Endothelial cell of umbilical vein (primary cell): ENCODE results near the gene GSE1. TPM values are rescaled to one million over a fixed set of nuclear protein-coding genes. Genes with fewer than 3 reads are reported as not detected.

Source experiments
- BruUV-seq: library from RNA; stranded (reverse); fragments of 400-500 nt; replicated peaks from 2 replicates; lab custom pipeline; 2021; lab: Mats Ljungman, UMichigan
- CTCF ChIA-PET: fragments of 300-600, 350-600 bp; sonication (Branson Sonifier 250); formaldehyde crosslinking; loops from one replicate; lab custom pipeline; 2021; ENCODE audit warnings: antibody characterized with exemption, inconsistent platforms; lab: Charles Lee
- POLR2A ChIA-PET: fragments of 300-600, 350-600 bp; sonication (Branson Sonifier 250); formaldehyde crosslinking; loops from one replicate; lab custom pipeline; 2021; ENCODE audit warnings: antibody characterized with exemption, inconsistent platforms; lab: Charles Lee
- DNase-seq: peaks from one replicate; pipeline ENCODE4 v3.0.0-alpha.2; 2011; ENCODE audit warnings: low read depth, low spot score
- FAIRE-seq: peaks from 2 replicates; lab custom pipeline; 2011; peaks lifted over from hg19 to GRCh38; lab: Jason Lieb, UNC
- H2AFZ ChIP-seq: 2 replicates; pipeline ENCODE4 v1.6.0; 2012; ENCODE audit warnings: low read depth, low read length, control low read depth, inconsistent platforms
- H3K27ac ChIP-seq: 2 replicates; pipeline ENCODE4 v1.5.1; 2011; ENCODE audit warnings: low read depth, mild to moderate bottlenecking, control low read depth, low read length, moderate library complexity; ENCODE audit not compliant: insufficient read depth
- H3K27me3 ChIP-seq, 2 experiments: 2 replicates each; pipeline versions ENCODE4 v1.6.0 to v1.6.1; 2011; ENCODE audit warnings: low read length in 2 of 2, mixed read lengths in 1 of 2; ENCODE audit not compliant: control insufficient read depth in 2 of 2, insufficient read depth in 2 of 2
- H3K36me3 ChIP-seq, 2 experiments: 2 replicates in 1 of 2; 3 replicates in 1 of 2; pipeline ENCODE4 v1.5.1; 2011; ENCODE audit warnings: low read length in 2 of 2, mild to moderate bottlenecking in 1 of 2, moderate library complexity in 1 of 2; ENCODE audit not compliant: control insufficient read depth in 2 of 2, insufficient read depth in 2 of 2; ENCODE audit errors: extremely low read depth in 1 of 2
- H3K4me1 ChIP-seq: 3 replicates; pipeline ENCODE4 v1.5.1; 2011; ENCODE audit warnings: mild to moderate bottlenecking, low read length; ENCODE audit not compliant: control insufficient read depth, insufficient read depth; ENCODE audit errors: extremely low read depth
- H3K4me2 ChIP-seq: 2 replicates; pipeline ENCODE4 v1.6.1; 2011; ENCODE audit warnings: low read length, control low read depth, mixed read lengths; ENCODE audit not compliant: insufficient read depth
- H3K4me3 ChIP-seq, 3 experiments: fragments of 200-600 bp in 1 of 3; sonication (generic), shearing (Covaris generic) in 1 of 3; replicated peaks in 1 of 3; 2 replicates each; pipeline ENCODE4 v1.5.1; 2011 to 2016; ENCODE audit warnings: control low read depth in 3 of 3, low read length in 3 of 3, mild to moderate bottlenecking in 2 of 3, inconsistent platforms in 1 of 3, low read depth in 1 of 3, moderate library complexity in 1 of 3; ENCODE audit not compliant: insufficient read depth in 1 of 3
- H3K79me2 ChIP-seq: 2 replicates; pipeline ENCODE4 v1.6.0; 2012; ENCODE audit warnings: low read length, inconsistent platforms; ENCODE audit not compliant: control insufficient read depth, insufficient read depth
- H3K9ac ChIP-seq: replicated peaks from 2 replicates; pipeline ENCODE3; 2011; ENCODE audit warnings: low read length, control low read depth; ENCODE audit not compliant: insufficient read depth; ENCODE audit errors: extremely low read depth
- H3K9me1 ChIP-seq: replicated peaks from 3 replicates; pipeline ENCODE4 v1.6.0; 2011; ENCODE audit warnings: mild to moderate bottlenecking, low read length; ENCODE audit not compliant: control insufficient read depth, insufficient read depth; ENCODE audit errors: extremely low read depth
- H3K9me3 ChIP-seq: replicated peaks from 2 replicates; pipeline ENCODE4 v1.5.1; 2012; ENCODE audit warnings: low read length, inconsistent platforms; ENCODE audit not compliant: control insufficient read depth, insufficient read depth
- H4K20me1 ChIP-seq: replicated peaks from 2 replicates; pipeline ENCODE3; 2011; ENCODE audit warnings: mild to moderate bottlenecking, low read length; ENCODE audit not compliant: control insufficient read depth, insufficient read depth; ENCODE audit errors: extremely low read depth
- EZH2 ChIP-seq: IDR thresholded peaks from 2 replicates; pipeline ENCODE4 v1.6.1; 2012; ENCODE audit warnings: borderline replicate concordance, low read depth, mild to moderate bottlenecking, moderate library complexity, low read length, inconsistent platforms; ENCODE audit not compliant: severe bottlenecking
- FOS ChIP-seq: IDR thresholded peaks from 2 replicates; pipeline ENCODE4 v1.6.1; 2011; ENCODE audit warnings: mild to moderate bottlenecking, low read length, moderate library complexity, borderline replicate concordance; ENCODE audit not compliant: insufficient read depth
- GATA2 ChIP-seq: IDR thresholded peaks from 2 replicates; pipeline ENCODE4 v1.7.0; 2011; ENCODE audit warnings: low read depth, mild to moderate bottlenecking, moderate library complexity, mixed read lengths, low read length; ENCODE audit not compliant: insufficient read length, insufficient read depth
- JUN ChIP-seq: IDR thresholded peaks from 2 replicates; pipeline ENCODE4 v1.6.1; 2011; ENCODE audit warnings: borderline replicate concordance, low read depth; ENCODE audit not compliant: insufficient read length, insufficient read depth
- MYC ChIP-seq: IDR thresholded peaks from one replicate; pipeline ENCODE4 v1.6.1; 2011; ENCODE audit warnings: mild to moderate bottlenecking, low read depth, low read length
- POLR2A ChIP-seq: IDR thresholded peaks from 2 replicates; pipeline ENCODE4 v1.6.1; 2012; ENCODE audit warnings: low read depth, mild to moderate bottlenecking, control low read depth, low read length
- POLR2AphosphoS5 ChIP-seq: IDR thresholded peaks from 2 replicates; pipeline ENCODE4 v1.6.1; 2012; ENCODE audit warnings: low read depth, mild to moderate bottlenecking, control low read depth, low read length, moderate library complexity; ENCODE audit not compliant: insufficient read depth
- dilution Hi-C: fragments of 300-500 bp; cut with MboI; formaldehyde crosslinking; loops from one replicate; pipeline ENCODE4 v1.15.0; 2019; ENCODE audit warnings: low sequenced_read_pairs; ENCODE audit not compliant: extremely low pct_ligation_motif_present
- intact Hi-C: fragments of 100-400 bp; cut with micrococcal nuclease; formaldehyde crosslinking; loops from one replicate; pipeline ENCODE4 v1.10.0; 2022
- polyA plus RNA-seq, 4 experiments: library from polyadenylated mRNA; depleted of rRNA in 3 of 4; stranded (reverse) in 3 of 4; unstranded in 1 of 4; fragments of >200 nt; gene quantifications; 2 replicates each; pipeline versions ENCODE4 v1.2.1 to v1.2.3, GENCODE V29; 2011 to 2012; ENCODE audit warnings: missing spikeins in 1 of 4
- total RNA-seq: library from RNA; stranded (reverse); gene quantifications from 2 replicates; pipeline ENCODE4 v1.2.3, GENCODE V29; 2021
- TF ChIP-seq, protein P1 (sequence below): IDR thresholded peaks from 2 replicates; pipeline ENCODE4 v1.6.1; 2011; ENCODE audit not compliant: insufficient read depth, insufficient read length
- TF ChIP-seq, protein P2 (sequence below), 2 donors: IDR thresholded peaks; 1 replicate in 1 of 2; 2 replicates in 1 of 2; pipeline ENCODE4 v1.5.1; 2011; ENCODE audit warnings: low read length in 2 of 2, mild to moderate bottlenecking in 2 of 2, moderate library complexity in 2 of 2, control low read depth in 1 of 2, inconsistent platforms in 1 of 2, low read depth in 1 of 2; ENCODE audit not compliant: insufficient read depth in 1 of 2; ENCODE audit errors: extremely low read depth in 1 of 2

Gene GSE1
- total and polyA plus RNA-seq, 2 donors (not counting 3 experiments of a cell fraction or from before 2014, with no cell fraction given): 4.2 to 18.3 TPM

DNA sequence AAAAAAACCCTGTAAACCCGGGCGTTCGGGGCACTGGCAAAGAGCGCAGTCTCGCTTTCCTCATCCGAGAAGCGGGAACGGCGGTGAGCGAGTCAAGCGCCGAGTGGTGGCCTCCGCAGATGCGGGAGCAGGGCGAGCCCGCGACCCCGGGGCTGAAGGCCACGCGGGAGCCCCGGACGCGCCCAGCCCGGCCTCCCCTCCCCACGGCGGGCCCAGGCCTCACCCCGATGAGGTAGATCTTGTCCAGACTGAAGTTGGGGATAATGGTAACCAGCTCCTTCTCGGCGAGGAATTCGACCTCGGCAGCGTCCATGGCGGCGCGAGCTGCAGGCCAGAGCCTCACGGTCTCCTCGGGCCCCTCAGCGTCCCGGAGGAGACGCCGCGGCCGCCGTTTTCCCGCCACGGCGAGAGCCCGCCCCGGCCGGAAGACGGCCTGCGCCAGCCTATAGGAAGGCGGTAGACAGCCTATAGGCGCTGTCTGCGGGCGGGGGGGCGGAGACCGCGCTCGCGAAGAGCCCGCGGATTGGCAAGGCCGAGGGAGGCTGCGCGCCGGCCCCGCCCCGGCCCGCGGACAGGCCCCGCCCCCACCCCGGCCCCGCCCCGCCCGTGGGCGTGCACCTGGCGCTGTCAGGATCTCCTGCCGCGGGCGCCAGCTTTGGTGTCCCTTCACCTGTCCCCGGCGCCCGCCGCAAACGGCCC lies 75.6 kb downstream of the GSE1 start, which contains the start of gene GINS2:
Gene GINS2, minus strand, starts transcription at position 369 of the 699 bp plus-strand sequence. Its CDS starts 56 bp downstream, at position 313.
- H4K20me1 ChIP-seq: no peaks in the 10 kb centered on the region
- TF ChIP-seq POLR2AphosphoS5 (peak; percentile 50), EZH2 (no peak), POLR2A (peak; percentile 37)
- intact Hi-C loops (loop anchor here (2.0 kb wide), 1 partner anchor 62 kb away; the partner anchor contains the start of gene C16orf74), dilution Hi-C loops (no loop called here)
- peak; percentile 75 for FAIRE-seq
- peak within 1 kb of the TSS; percentile 30 to 60 (median 47) for H3K4me3 ChIP-seq
- BruUV-seq: TSS peak; percentile 46
- H3K36me3 ChIP-seq: no peaks in the 10 kb centered on the region
- ChIA-PET CTCF (interaction anchor here (1.5 to 2.3 kb wide), 4 partner anchors 13 to 72 kb away, joined by 3 to 9 read pairs (median 6); no protein-coding TSS in a partner anchor), POLR2A (no interaction called here)
- H3K9me3 ChIP-seq: no peaks in the 10 kb centered on the region
- H3K27ac ChIP-seq: no peak within 1 kb of the TSS
- H3K9me1 ChIP-seq: no peaks in the 10 kb centered on the region
- no peaks in the 10 kb centered on the region for H3K4me1 ChIP-seq
- peak; percentile 87 for DNase-seq
- peaks cover 1% of the 10 kb centered on the region for H3K79me2 ChIP-seq
- H3K9ac ChIP-seq: peak within 1 kb of the TSS; percentile 73
- peak within 1 kb of the TSS; percentile 81 for H2AFZ ChIP-seq
- H3K4me2 ChIP-seq: peak within 1 kb of the TSS; percentile 69
- no peaks in the 10 kb centered on the region for H3K27me3 ChIP-seq

DNA sequence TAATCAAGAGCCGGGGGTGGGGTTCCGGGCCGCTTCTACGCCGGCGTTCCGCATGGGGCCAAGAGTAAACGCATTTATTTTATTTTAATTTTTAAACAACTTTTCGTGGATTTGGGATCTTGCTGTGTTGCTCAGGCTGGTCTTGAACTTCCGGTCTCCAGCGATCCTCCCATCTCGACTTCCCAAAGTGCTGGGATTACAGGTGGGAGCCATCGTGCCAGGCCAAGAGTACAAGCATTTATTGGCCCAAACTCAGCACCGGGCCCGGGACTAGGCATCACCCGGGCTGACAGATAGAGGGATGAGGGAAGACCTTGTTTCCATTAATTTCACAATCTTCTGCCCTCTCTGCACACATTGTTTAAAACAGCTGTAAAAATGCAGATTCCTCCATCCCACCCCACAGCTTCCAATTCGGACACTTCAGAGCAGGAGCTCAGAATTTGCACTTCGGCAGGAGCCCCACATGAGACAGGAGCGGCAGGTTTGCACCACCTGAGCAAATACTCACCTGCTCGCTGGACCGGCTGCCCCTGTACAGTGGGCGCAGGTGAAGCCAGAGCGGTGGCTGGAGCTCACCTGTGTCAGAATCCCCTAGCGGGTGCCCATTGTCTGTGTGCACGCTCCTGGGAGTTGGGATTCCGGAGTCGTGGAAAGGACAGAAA lies 76.3 kb downstream of the GSE1 start:
- no peaks in the 10 kb centered on the region for H3K4me1 ChIP-seq
- H3K27ac ChIP-seq: no peak overlapping the region
- peak; percentile 65 for FAIRE-seq
- dilution Hi-C loops: no loop called here
- peak overlapping the region in 1 of 3 experiments; percentile 30 for H3K4me3 ChIP-seq
- H3K9me3 ChIP-seq: no peaks in the 10 kb centered on the region
- ChIA-PET POLR2A (no interaction called here), CTCF (interaction anchor here (1.5 to 2.3 kb wide), 4 partner anchors 14 to 73 kb away, joined by 3 to 9 read pairs (median 6); no protein-coding TSS in a partner anchor)
- H3K9ac ChIP-seq: no peak overlapping the region
- peaks cover 1% of the 10 kb centered on the region for H3K79me2 ChIP-seq
- TF ChIP-seq, protein P1, sequence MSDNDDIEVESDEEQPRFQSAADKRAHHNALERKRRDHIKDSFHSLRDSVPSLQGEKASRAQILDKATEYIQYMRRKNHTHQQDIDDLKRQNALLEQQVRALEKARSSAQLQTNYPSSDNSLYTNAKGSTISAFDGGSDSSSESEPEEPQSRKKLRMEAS: no peak
- TF ChIP-seq GATA2 (no peak), POLR2AphosphoS5 (no peak), JUN (no peak), POLR2A (no peak), FOS (no peak), EZH2 (no peak), MYC (no peak)
- TF ChIP-seq, protein P2, sequence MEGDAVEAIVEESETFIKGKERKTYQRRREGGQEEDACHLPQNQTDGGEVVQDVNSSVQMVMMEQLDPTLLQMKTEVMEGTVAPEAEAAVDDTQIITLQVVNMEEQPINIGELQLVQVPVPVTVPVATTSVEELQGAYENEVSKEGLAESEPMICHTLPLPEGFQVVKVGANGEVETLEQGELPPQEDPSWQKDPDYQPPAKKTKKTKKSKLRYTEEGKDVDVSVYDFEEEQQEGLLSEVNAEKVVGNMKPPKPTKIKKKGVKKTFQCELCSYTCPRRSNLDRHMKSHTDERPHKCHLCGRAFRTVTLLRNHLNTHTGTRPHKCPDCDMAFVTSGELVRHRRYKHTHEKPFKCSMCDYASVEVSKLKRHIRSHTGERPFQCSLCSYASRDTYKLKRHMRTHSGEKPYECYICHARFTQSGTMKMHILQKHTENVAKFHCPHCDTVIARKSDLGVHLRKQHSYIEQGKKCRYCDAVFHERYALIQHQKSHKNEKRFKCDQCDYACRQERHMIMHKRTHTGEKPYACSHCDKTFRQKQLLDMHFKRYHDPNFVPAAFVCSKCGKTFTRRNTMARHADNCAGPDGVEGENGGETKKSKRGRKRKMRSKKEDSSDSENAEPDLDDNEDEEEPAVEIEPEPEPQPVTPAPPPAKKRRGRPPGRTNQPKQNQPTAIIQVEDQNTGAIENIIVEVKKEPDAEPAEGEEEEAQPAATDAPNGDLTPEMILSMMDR (IDR thresholded peaks at IDR 0.05; ENCODE audit: extremely low read depth in 1 of 2, insufficient read depth in 1 of 2, low read depth in 1 of 2, low read length in 2 of 2): no peak
- intact Hi-C loops: loop anchor here (2.0 kb wide), 1 partner anchor 61 kb away; the partner anchor contains the start of gene C16orf74
- H3K27me3 ChIP-seq: no peaks in the 10 kb centered on the region
- H3K9me1 ChIP-seq: no peaks in the 10 kb centered on the region
- peak overlapping the region; percentile 69 for H3K4me2 ChIP-seq
- H3K36me3 ChIP-seq: no peaks in the 10 kb centered on the region
- no peaks in the 10 kb centered on the region for H4K20me1 ChIP-seq
- no TSS peak for BruUV-seq
- peak overlapping the region; percentile 15 for H2AFZ ChIP-seq
- DNase-seq: no peak
